ENCODE data around the gene DNAJA2. TPM values are rescaled to one million over a fixed set of nuclear protein-coding genes. Genes with fewer than 3 reads are reported as not detected.

Gene DNAJA2
- total RNA-seq (10 to 100 TPM in 4 of 5 donors, 1 to 10 TPM in 1; 7.5 to 80.6 (median 46.2) TPM), polyA plus RNA-seq (10 to 100 TPM; 24.1 to 42.6 (median 26.1) TPM)
- long read RNA-seq, donor 1, transcript DNAJA2-201 (9 exons, 3,122 nt) = major isoform, 9 of 9 reads
- long read RNA-seq, donor 1, partial matches to known transcripts = 0 of 9 reads
- long read RNA-seq, donor 1, other reads (novel, unspliced or antisense) = 0 of 9 reads
- long read RNA-seq, donor 2, transcript DNAJA2-201 (9 exons, 3,122 nt) = major isoform, 7 of 7 reads
- long read RNA-seq, donor 2, partial matches to known transcripts = 0 of 7 reads
- long read RNA-seq, donor 2, other reads (novel, unspliced or antisense) = 0 of 7 reads
- long read RNA-seq, donor 3, partial matches to known transcripts = 0 of 4 reads
- long read RNA-seq, donor 3, other reads (novel, unspliced or antisense) = 0 of 4 reads
- long read RNA-seq, donor 4 = 0 reads
- long read RNA-seq, donor 5, transcript DNAJA2-201 (9 exons, 3,122 nt) = major isoform, 25 of 25 reads
- long read RNA-seq, donor 5, partial matches to known transcripts = 0 of 25 reads
- long read RNA-seq, donor 5, other reads (novel, unspliced or antisense) = 0 of 25 reads
- long read RNA-seq, donor 6, transcript DNAJA2-201 (9 exons, 3,122 nt) = major isoform, 14 of 21 reads
- long read RNA-seq, donor 6, partial matches to known transcripts = 6 of 21 reads
- long read RNA-seq, donor 6, other reads (novel, unspliced or antisense) = 0 of 21 reads
- long read RNA-seq, donor 7, transcript DNAJA2-201 (9 exons, 3,122 nt) = major isoform, 19 of 19 reads
- long read RNA-seq, donor 7, partial matches to known transcripts = 0 of 19 reads
- long read RNA-seq, donor 7, other reads (novel, unspliced or antisense) = 0 of 19 reads
- long read RNA-seq, donor 8, transcript DNAJA2-201 (9 exons, 3,122 nt) = major isoform, 11 of 17 reads
- long read RNA-seq, donor 8, partial matches to known transcripts = 6 of 17 reads
- long read RNA-seq, donor 8, other reads (novel, unspliced or antisense) = 0 of 17 reads
- long read RNA-seq, donor 9, transcript DNAJA2-201 (9 exons, 3,122 nt) = major isoform, 11 of 20 reads
- long read RNA-seq, donor 9, partial matches to known transcripts = 9 of 20 reads
- long read RNA-seq, donor 9, other reads (novel, unspliced or antisense) = 0 of 20 reads
- long read RNA-seq, donor 10, transcript DNAJA2-201 (9 exons, 3,122 nt) = major isoform, 9 of 9 reads
- long read RNA-seq, donor 10, partial matches to known transcripts = 0 of 9 reads
- long read RNA-seq, donor 10, other reads (novel, unspliced or antisense) = 0 of 9 reads

- Histone ChIP-seq H3K36me3 (peaks cover 11 to 29% (median 29%) of the 10 kb centered on the region in 4 donors), H3K4me3 (peak within 1 kb of the TSS; percentile 71 to 98 (median 76)), H3K4me1 (peaks cover 28 to 68% (median 51%) of the 10 kb centered on the region in 4 donors), H3K27me3 (no peaks in the 10 kb centered on the region), H3K27ac (peak within 1 kb of the TSS; percentile 96 to 99 (median 98)), H3K9me3 (no peaks in the 10 kb centered on the region)
- TF ChIP-seq EP300 (IDR thresholded peaks at IDR 0.05) (peak; percentile 20), CTCF (IDR thresholded peaks at IDR 0.05) (no peak), POLR2AphosphoS5 (IDR thresholded peaks at IDR 0.05) (peak; percentile 62 to 89 (median 83)), POLR2A (IDR thresholded peaks at IDR 0.05) (peak in 1 of 4 donors; percentile 51)
- 0 to 1% (median 0%) methylated on average over 56 to 86 of the region's 86 CpGs; no CpG with 5 or more reads in 1 of the 5 donors for WGBS, 5 donors
- DNase-seq = peak; percentile 93 to 97
- intact Hi-C loops (cut with DNase I; ENCODE audit: low total_unique reads) = no loop called here
These were observed at the start of gene DNAJA2 for GRCh38 chr16:46973207-46973995. DNAJA2 (minus strand) TSS chr16:46973674; CDS start chr16:46973572, 102 bp downstream.

GRCh38 chr16:47019568-47019967 is 46.1 kb upstream of the DNAJA2 start:
- intact Hi-C loops (cut with DNase I; ENCODE audit: low total_unique reads) = no loop called here
- H3K36me3 ChIP-seq = no peaks in the 10 kb centered on the region
- WGBS, 5 donors = 54 to 76% (median 62%) methylated on average over 2 of the region's 2 CpGs
- no peaks in the 10 kb centered on the region for H3K9me3 ChIP-seq
- H3K4me1 ChIP-seq = peaks cover 0 to 11% (median 0%) of the 10 kb centered on the region in 4 donors
- H3K4me3 ChIP-seq = no peak overlapping the region
- H3K27ac ChIP-seq = no peak overlapping the region
- H3K27me3 ChIP-seq = peaks cover 0 to 8% (median 0%) of the 10 kb centered on the region in 3 donors
- TF ChIP-seq CTCF (IDR thresholded peaks at IDR 0.05) (no peak), POLR2AphosphoS5 (IDR thresholded peaks at IDR 0.05) (no peak)
- no peak for DNase-seq

GRCh38 chr16:47018223-47018891 is 44.9 kb upstream of the DNAJA2 start:
- 40 to 52% (median 48%) methylated on average over 14 of the region's 14 CpGs for WGBS, 5 donors
- Histone ChIP-seq H3K36me3 (no peaks in the 10 kb centered on the region), H3K9me3 (no peaks in the 10 kb centered on the region), H3K27me3 (peaks cover 0 to 8% (median 0%) of the 10 kb centered on the region in 3 donors), H3K27ac (no peak overlapping the region), H3K4me1 (peaks cover 0 to 11% (median 0%) of the 10 kb centered on the region in 4 donors), H3K4me3 (no peak overlapping the region)
- intact Hi-C loops (cut with DNase I; ENCODE audit: low total_unique reads) = no loop called here
- no peak for TF ChIP-seq POLR2AphosphoS5 (IDR thresholded peaks at IDR 0.05)
- TF ChIP-seq POLR2A (IDR thresholded peaks at IDR 0.05) = no peak
- TF ChIP-seq CTCF (IDR thresholded peaks at IDR 0.05) = peak in 5 of 7 experiments; percentile 32 to 68 (median 48)
- TF ChIP-seq EP300 (IDR thresholded peaks at IDR 0.05) = no peak
- peak; percentile 72 to 74 for DNase-seq

Measured in stomach (tissue), 19 donors.